OCI-LY7 (cell line): ENCODE measurements around the gene ZNF750. TPM values are rescaled to one million over a fixed set of nuclear protein-coding genes. Genes with fewer than 3 reads are reported as not detected.

Source experiments
- Bru-seq: library from RNA; stranded (reverse); fragments of 400-500 nt; gene quantifications from one replicate; lab custom pipeline; 2021; lab: Mats Ljungman, UMichigan
- BruChase-seq, 2 experiments: library from RNA; stranded (reverse); fragments of 400-500 nt; gene quantifications; one replicate each; lab custom pipeline; 2021; lab: Mats Ljungman, UMichigan
- BruUV-seq: library from RNA; stranded (reverse); fragments of 400-500 nt; replicated peaks from 2 replicates; lab custom pipeline; 2021; lab: Mats Ljungman, UMichigan
- CTCF ChIA-PET: fragments of 300-600 bp; sonication (Branson Sonifier 250); formaldehyde crosslinking; loops from one replicate; lab custom pipeline; 2022; ENCODE audit warnings: antibody characterized with exemption; ENCODE audit not compliant: unreplicated experiment; lab: Charles Lee
- POLR2A ChIA-PET: fragments of 300-600 bp; sonication (Branson Sonifier 250); formaldehyde crosslinking; loops from one replicate; lab custom pipeline; 2022; ENCODE audit warnings: antibody characterized with exemption; lab: Charles Lee
- DNase-seq: peaks from one replicate; pipeline ENCODE4 v3.0.0-alpha.2; 2015; ENCODE audit warnings: low spot score
- H2AFZ ChIP-seq: fragments of 200-600 bp; sonication (generic), shearing (Covaris generic); 2 replicates; pipeline ENCODE4 v1.6.1; 2014; ENCODE audit warnings: mild to moderate bottlenecking, antibody characterized with exemption, low read length, moderate library complexity
- H3K27ac ChIP-seq: fragments of 200-600 bp; sonication (generic); 2 replicates; pipeline ENCODE4 v1.5.1; 2014; ENCODE audit warnings: mixed run types, low read depth, mild to moderate bottlenecking, moderate library complexity, low read length, inconsistent platforms; ENCODE audit not compliant: poor library complexity, severe bottlenecking
- H3K36me3 ChIP-seq: fragments of 200-600 bp; sonication (generic); 2 replicates; pipeline ENCODE4 v1.6.1; 2014; ENCODE audit warnings: mild to moderate bottlenecking, antibody characterized with exemption, low read length, moderate library complexity, mixed read lengths; ENCODE audit not compliant: insufficient read depth
- H3K4me1 ChIP-seq: fragments of 200-600 bp; sonication (generic); 2 replicates; pipeline ENCODE4 v1.5.1; 2014; ENCODE audit warnings: mild to moderate bottlenecking, low read length; ENCODE audit not compliant: insufficient read depth, poor library complexity, severe bottlenecking
- H3K4me2 ChIP-seq: fragments of 200-600 bp; sonication (generic); 2 replicates; pipeline ENCODE4 v1.6.1; 2014; ENCODE audit warnings: mild to moderate bottlenecking, low read length
- H3K4me3 ChIP-seq: fragments of 200-600 bp; sonication (generic); 2 replicates; pipeline ENCODE4 v1.5.1; 2014; ENCODE audit warnings: mild to moderate bottlenecking, low read depth, low read length; ENCODE audit not compliant: poor library complexity, severe bottlenecking
- H3K79me2 ChIP-seq: fragments of 200-600 bp; sonication (generic); 2 replicates; pipeline ENCODE4 v1.6.1; 2016; ENCODE audit warnings: low read depth, mild to moderate bottlenecking, low read length, moderate library complexity, mixed read lengths; ENCODE audit not compliant: insufficient read depth
- H3K9me2 ChIP-seq: fragments of 200-600 bp; sonication (generic); 2 replicates; pipeline ENCODE4 v1.6.1; 2016; ENCODE audit warnings: mild to moderate bottlenecking, low read length, mixed read lengths; ENCODE audit not compliant: insufficient read depth
- H3K9me3 ChIP-seq: fragments of 200-600 bp; sonication (generic); 2 replicates; pipeline ENCODE4 v1.6.1; 2014; ENCODE audit warnings: mild to moderate bottlenecking, mixed run types, low read length, mixed read lengths
- H4K20me1 ChIP-seq: fragments of 200-600 bp; sonication (generic); 2 replicates; pipeline ENCODE4 v1.6.1; 2014; ENCODE audit warnings: mild to moderate bottlenecking, antibody characterized with exemption, low read length, moderate library complexity, mixed read lengths; ENCODE audit not compliant: insufficient read depth
- CTCF ChIP-seq: fragments of 200-600 bp; sonication (generic); conservative IDR thresholded peaks from 2 replicates; pipeline ENCODE4 v1.5.1; 2014; ENCODE audit warnings: mild to moderate bottlenecking, antibody characterized with exemption, low read length, moderate library complexity, mixed read lengths
- EZH2phosphoT487 ChIP-seq: fragments of 200-600 bp; sonication (generic); IDR thresholded peaks from 2 replicates; pipeline ENCODE4 v1.6.1; 2018; ENCODE audit warnings: low read depth, borderline replicate concordance, mild to moderate bottlenecking, mixed run types, antibody characterized with exemption, low read length, moderate library complexity, mixed read lengths
- intact Hi-C: fragments of 100-400 bp; cut with micrococcal nuclease; formaldehyde crosslinking; loops from one replicate; pipeline ENCODE4 v1.10.0; 2022; ENCODE audit not compliant: unreplicated experiment
- long read RNA-seq: library from polyadenylated mRNA; stranded (forward); transcript quantifications from one replicate; pipeline ENCODE4 v2.0.0, GENCODE V29; 2022
- total RNA-seq, 2 experiments: library from RNA; depleted of rRNA in 1 of 2; stranded (reverse); fragments of >200 nt in 1 of 2; shearing (Covaris generic) in 1 of 2; gene quantifications; 2 replicates each; pipeline ENCODE4 v1.2.3, GENCODE V29; 2014 to 2022

Gene ZNF750
- total RNA-seq (2014; rRNA removed; shearing (Covaris generic)) (not detected in 2 replicates), total RNA-seq (2022) (not detected in 2 replicates), Bru-seq, nascent RNA (percentile 9 among the genes with signal in this experiment), BruChase-seq, experiment 1, labeled RNA remaining after a 6-hour chase (not detected), BruChase-seq, experiment 2, labeled RNA remaining after a 2-hour chase (not detected)
- long read RNA-seq, partial matches to known transcripts, result 0 of 1 reads
- long read RNA-seq, other reads (novel, unspliced or antisense), result 1 of 1 reads

GRCh38 chr17:82839617-82840292, at the start of gene ZNF750:
Gene ZNF750, minus strand, starts transcription at chr17:82840022. Its CDS starts 7,568 bp downstream, at chr17:82832454.
- Histone ChIP-seq H2AFZ (no peak within 1 kb of the TSS), H3K9me2 (no peaks in the 10 kb centered on the region), H3K4me1 (no peaks in the 10 kb centered on the region), H3K9me3 (no peaks in the 10 kb centered on the region), H3K79me2 (no peaks in the 10 kb centered on the region), H3K4me2 (no peak within 1 kb of the TSS), H3K4me3 (no peak within 1 kb of the TSS), H3K36me3 (peaks cover 6% of the 10 kb centered on the region; the same call in 1 of the 2 replicates), H3K27ac (no peak within 1 kb of the TSS), H4K20me1 (no peaks in the 10 kb centered on the region)
- CTCF ChIA-PET, result no interaction called here
- no peak for DNase-seq
- POLR2A ChIA-PET, result no interaction called here
- BruUV-seq, result no TSS peak
- intact Hi-C loops, result no loop called here
- TF ChIP-seq CTCF (no peak), EZH2phosphoT487 (no peak)

- Histone ChIP-seq H3K4me3 (no peak overlapping the region), H4K20me1 (no peaks in the 10 kb centered on the region), H3K4me1 (peaks cover 36% of the 10 kb centered on the region), H3K4me2 (no peak overlapping the region), H3K9me3 (no peaks in the 10 kb centered on the region), H3K79me2 (no peaks in the 10 kb centered on the region), H3K9me2 (no peaks in the 10 kb centered on the region), H3K27ac (no peak overlapping the region), H2AFZ (no peak overlapping the region), H3K36me3 (peaks cover 37% of the 10 kb centered on the region; the same call in 1 of the 2 replicates)
- CTCF ChIA-PET, result no interaction called here
- BruUV-seq, result no TSS peak
- DNase-seq, result no peak
- POLR2A ChIA-PET, result no interaction called here
- no peak for TF ChIP-seq CTCF
- TF ChIP-seq EZH2phosphoT487, result no peak
- intact Hi-C loops, result no loop called here
These were observed 49.0 kb upstream of the ZNF750 start for GRCh38 chr17:82888583-82889495.
